SJSA1 (cell line): Measurements from ENCODE around the gene DIRAS2. TPM values are rescaled to one million over a fixed set of nuclear protein-coding genes. Genes with fewer than 3 reads are reported as not detected.

ENCODE experiments used
- DNase-seq, 2 experiments: peaks; one replicate each; pipeline ENCODE4 v3.0.0-alpha.2; 2015 to 2020; ENCODE audit warnings: low spot score in 2 of 2, low read depth in 1 of 2
- H3K27ac ChIP-seq: fragments of 250-450 bp; sonication (Bioruptor Pico); 2 replicates; pipeline ENCODE4 v1.5.1; 2020; ENCODE audit warnings: mild to moderate bottlenecking, moderate library complexity
- H3K27me3 ChIP-seq: fragments of 250-450 bp; sonication (Bioruptor Pico); replicated peaks from 2 replicates; pipeline ENCODE4 v1.5.1; 2020; ENCODE audit warnings: mild to moderate bottlenecking, moderate library complexity
- H3K36me3 ChIP-seq: fragments of 250-450 bp; sonication (Bioruptor Pico); 2 replicates; pipeline ENCODE4 v1.5.1; 2020; ENCODE audit warnings: mild to moderate bottlenecking
- H3K4me1 ChIP-seq: fragments of 250-450 bp; sonication (Bioruptor Pico); replicated peaks from 2 replicates; pipeline ENCODE4 v1.6.1; 2021; ENCODE audit warnings: mild to moderate bottlenecking
- H3K4me3 ChIP-seq: fragments of 250-450 bp; sonication (Bioruptor Pico); 2 replicates; pipeline ENCODE4 v1.5.1; 2020; ENCODE audit warnings: mild to moderate bottlenecking
- H3K9me3 ChIP-seq: fragments of 250-450 bp; sonication (Bioruptor Pico); replicated peaks from 2 replicates; pipeline ENCODE4 v1.5.1; 2020; ENCODE audit warnings: mild to moderate bottlenecking
- total RNA-seq: library from RNA; depleted of rRNA; stranded (reverse); fragments of >200 nt; shearing (Covaris generic); gene quantifications from 2 replicates; pipeline ENCODE4 v1.2.3, GENCODE V29; 2014; rRNA removed

DIRAS2 gene
- total RNA-seq, 1 experiment from 2014 or later = not detected

- no peaks in the 10 kb centered on the region for H3K9me3 ChIP-seq
- DNase-seq = no peak
- no peak overlapping the region for H3K27ac ChIP-seq
- H3K36me3 ChIP-seq = no peaks in the 10 kb centered on the region
- H3K27me3 ChIP-seq = no peaks in the 10 kb centered on the region
- no peaks in the 10 kb centered on the region for H3K4me1 ChIP-seq
- no peak overlapping the region for H3K4me3 ChIP-seq
Measured at GRCh38 chr9:90598191-90598590, 44.4 kb downstream of the DIRAS2 start.

DNA sequence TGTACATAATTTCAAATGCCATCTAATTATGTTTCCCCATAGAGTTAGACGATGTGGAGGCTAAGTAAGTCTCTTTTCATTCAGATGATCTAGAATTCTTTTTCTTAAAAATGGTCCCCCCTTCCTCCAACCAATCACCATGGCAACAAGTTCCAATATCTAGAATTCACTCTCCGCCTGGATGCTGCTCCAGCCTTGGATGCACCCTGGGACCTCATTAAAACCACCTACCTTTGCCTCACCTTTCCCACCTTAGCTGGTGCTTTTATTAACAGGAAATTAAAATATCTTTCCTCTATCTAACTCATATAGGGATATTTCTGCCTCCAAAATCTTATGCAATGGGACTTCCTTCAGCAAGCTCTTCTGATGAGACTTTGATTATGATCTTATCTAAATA, 49.0 kb downstream of the DIRAS2 start:
- Histone ChIP-seq H3K27me3 (no peaks in the 10 kb centered on the region), H3K36me3 (no peaks in the 10 kb centered on the region), H3K4me3 (no peak overlapping the region), H3K27ac (no peak overlapping the region), H3K9me3 (no peaks in the 10 kb centered on the region), H3K4me1 (no peaks in the 10 kb centered on the region)
- no peak for DNase-seq

DNA sequence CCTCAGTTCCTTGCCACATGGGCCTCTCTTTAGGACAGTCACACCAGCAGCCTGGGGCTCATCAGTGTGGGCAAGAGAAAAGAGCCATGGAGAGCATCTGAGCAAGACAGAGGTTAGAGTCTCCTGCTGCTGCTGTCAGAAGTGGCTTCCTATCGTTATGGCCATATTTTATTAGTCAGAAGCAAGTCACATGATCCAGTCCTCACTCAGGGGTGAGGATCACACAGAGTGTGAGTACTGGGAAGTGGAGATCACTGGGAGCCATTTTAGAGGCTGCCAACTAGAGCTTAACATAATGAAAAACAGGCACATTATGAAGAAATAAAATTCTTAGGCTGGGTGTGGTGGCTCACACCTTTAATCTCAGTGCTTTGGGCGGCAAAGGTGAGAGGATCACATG, 62.0 kb downstream of the DIRAS2 start:
- no peaks in the 10 kb centered on the region for H3K4me1 ChIP-seq
- no peaks in the 10 kb centered on the region for H3K9me3 ChIP-seq
- H3K27ac ChIP-seq = no peak overlapping the region
- no peak overlapping the region for H3K4me3 ChIP-seq
- DNase-seq = no peak
- no peaks in the 10 kb centered on the region for H3K27me3 ChIP-seq
- no peaks in the 10 kb centered on the region for H3K36me3 ChIP-seq

DNA sequence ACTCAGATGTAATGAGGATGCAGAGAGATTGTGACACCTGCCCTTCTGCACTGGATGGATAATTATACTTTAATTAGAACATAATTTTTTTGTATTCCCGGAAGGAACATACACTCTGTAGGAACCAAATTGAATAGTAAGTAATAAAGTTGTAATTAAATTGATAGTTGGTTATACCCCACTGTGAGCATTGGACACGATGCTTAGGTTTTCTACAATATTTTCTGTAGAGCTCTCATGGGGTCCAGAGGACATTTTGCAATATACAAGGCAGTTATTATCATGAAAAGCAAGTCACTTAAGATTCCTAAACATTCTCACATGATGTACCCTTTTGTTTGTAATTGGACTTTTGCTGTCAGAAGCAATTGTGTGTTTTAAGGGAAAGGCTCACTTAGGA, 63.4 kb downstream of the DIRAS2 start:
- Histone ChIP-seq H3K27me3 (no peaks in the 10 kb centered on the region), H3K36me3 (no peaks in the 10 kb centered on the region), H3K4me1 (no peaks in the 10 kb centered on the region), H3K27ac (no peak overlapping the region), H3K4me3 (no peak overlapping the region), H3K9me3 (no peaks in the 10 kb centered on the region)
- no peak for DNase-seq

- H3K9me3 ChIP-seq = no peaks in the 10 kb centered on the region
- no peak for DNase-seq
- H3K4me3 ChIP-seq = no peak overlapping the region
- no peaks in the 10 kb centered on the region for H3K36me3 ChIP-seq
- H3K27me3 ChIP-seq = no peaks in the 10 kb centered on the region
- no peaks in the 10 kb centered on the region for H3K4me1 ChIP-seq
- no peak overlapping the region for H3K27ac ChIP-seq
Measured at GRCh38 chr9:90578126-90578815, 64.4 kb downstream of the DIRAS2 start.

DNA sequence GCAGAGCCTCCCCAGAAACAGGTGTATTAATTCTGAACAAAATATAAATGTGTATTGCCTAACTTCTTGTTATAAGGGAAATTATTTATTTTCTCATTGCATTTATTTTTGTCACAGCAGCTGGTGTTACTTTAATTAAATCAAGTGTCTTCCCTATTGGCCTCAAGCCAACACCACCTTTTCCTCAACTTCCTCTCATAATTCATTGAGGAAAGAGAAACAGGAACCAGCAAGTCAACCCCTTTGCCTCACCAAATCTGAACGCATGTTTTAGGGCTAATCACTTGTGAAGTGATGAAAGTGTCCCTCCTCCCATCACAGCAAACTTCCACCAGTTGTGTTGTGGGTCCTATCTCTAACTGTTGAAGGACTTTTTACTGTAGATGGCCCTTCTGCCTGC, 73.1 kb downstream of the DIRAS2 start:
- Histone ChIP-seq H3K4me3 (no peak overlapping the region), H3K27me3 (no peaks in the 10 kb centered on the region), H3K27ac (no peak overlapping the region), H3K4me1 (no peaks in the 10 kb centered on the region), H3K36me3 (no peaks in the 10 kb centered on the region), H3K9me3 (no peaks in the 10 kb centered on the region)
- DNase-seq = no peak

DNA sequence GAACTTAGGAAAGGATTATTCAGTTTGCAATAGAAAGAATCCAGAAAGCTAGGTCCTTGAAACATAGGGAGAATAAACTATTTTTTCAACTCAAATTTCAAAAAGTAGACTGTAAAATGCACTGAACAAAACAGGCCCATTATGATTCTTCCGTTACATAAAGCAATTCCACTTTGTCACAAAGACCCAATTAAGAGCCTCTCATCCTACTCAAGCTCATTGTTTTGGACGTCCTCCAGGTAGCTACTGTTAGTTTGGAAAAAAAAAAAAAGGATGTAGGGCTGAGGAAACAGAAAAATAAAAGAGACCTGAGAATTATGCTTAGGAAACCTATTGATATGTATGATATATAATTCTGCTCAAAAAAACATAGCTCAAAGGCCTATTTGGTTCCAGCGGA, 74.0 kb downstream of the DIRAS2 start:
- Histone ChIP-seq H3K27ac (no peak overlapping the region), H3K27me3 (no peaks in the 10 kb centered on the region), H3K4me1 (no peaks in the 10 kb centered on the region), H3K4me3 (no peak overlapping the region), H3K9me3 (no peaks in the 10 kb centered on the region), H3K36me3 (no peaks in the 10 kb centered on the region)
- no peak for DNase-seq

GRCh38 chr9:90562229-90562628, 80.4 kb downstream of the DIRAS2 start:
- Histone ChIP-seq H3K27ac (no peak overlapping the region), H3K4me1 (no peaks in the 10 kb centered on the region), H3K4me3 (no peak overlapping the region), H3K27me3 (no peaks in the 10 kb centered on the region), H3K36me3 (no peaks in the 10 kb centered on the region), H3K9me3 (no peaks in the 10 kb centered on the region)
- no peak for DNase-seq

Other genes with a start within 250 kb of the DIRAS2 start
- not detected in 2 replicates for gene SYK, start 159.0 kb upstream of the DIRAS2 start, total RNA-seq